ENCODE results near the gene APOL1.
A peak's percentile ranks its signal among the peaks of the same experiment; 100 is the strongest.

The APOL1 gene

DNA sequence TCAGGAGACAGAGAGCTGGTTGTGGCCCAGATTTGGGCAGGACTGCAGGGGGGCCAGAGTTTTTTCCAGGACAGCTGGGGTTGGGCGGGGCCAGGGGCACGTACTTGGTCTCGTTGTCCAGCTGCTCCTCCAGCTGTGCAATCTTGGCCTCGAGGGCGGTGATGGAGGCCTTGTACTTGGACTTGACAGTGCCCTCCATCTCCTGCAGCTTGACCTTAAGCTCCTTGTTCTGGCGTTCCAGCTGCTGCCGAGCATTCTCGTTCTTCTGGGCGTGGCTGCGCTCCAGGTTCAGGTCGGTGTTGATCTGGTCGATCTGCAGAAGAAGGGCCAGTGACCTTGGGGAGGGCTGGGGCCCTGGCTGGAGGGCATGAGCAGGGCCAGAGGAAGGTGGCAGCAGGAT, 32.1 kb downstream of the APOL1 start:
- H3K9ac ChIP-seq: no peak overlapping the region
- H3K4me3 ChIP-seq (ENCODE audit: low read depth, low read length): no peak overlapping the region
- no peaks in the 10 kb centered on the region for H3K79me2 ChIP-seq
- TF ChIP-seq, protein P1, sequence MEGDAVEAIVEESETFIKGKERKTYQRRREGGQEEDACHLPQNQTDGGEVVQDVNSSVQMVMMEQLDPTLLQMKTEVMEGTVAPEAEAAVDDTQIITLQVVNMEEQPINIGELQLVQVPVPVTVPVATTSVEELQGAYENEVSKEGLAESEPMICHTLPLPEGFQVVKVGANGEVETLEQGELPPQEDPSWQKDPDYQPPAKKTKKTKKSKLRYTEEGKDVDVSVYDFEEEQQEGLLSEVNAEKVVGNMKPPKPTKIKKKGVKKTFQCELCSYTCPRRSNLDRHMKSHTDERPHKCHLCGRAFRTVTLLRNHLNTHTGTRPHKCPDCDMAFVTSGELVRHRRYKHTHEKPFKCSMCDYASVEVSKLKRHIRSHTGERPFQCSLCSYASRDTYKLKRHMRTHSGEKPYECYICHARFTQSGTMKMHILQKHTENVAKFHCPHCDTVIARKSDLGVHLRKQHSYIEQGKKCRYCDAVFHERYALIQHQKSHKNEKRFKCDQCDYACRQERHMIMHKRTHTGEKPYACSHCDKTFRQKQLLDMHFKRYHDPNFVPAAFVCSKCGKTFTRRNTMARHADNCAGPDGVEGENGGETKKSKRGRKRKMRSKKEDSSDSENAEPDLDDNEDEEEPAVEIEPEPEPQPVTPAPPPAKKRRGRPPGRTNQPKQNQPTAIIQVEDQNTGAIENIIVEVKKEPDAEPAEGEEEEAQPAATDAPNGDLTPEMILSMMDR (IDR thresholded peaks at IDR 0.05): no peak
- no peak overlapping the region for H2AFZ ChIP-seq
- H3K4me1 ChIP-seq: no peaks in the 10 kb centered on the region
- no peaks in the 10 kb centered on the region for H3K36me3 ChIP-seq (ENCODE audit: control insufficient read depth, insufficient read depth, low read length)
- H3K4me2 ChIP-seq (ENCODE audit: low read length): no peak overlapping the region
- H3K27me3 ChIP-seq (ENCODE audit: control insufficient read depth, insufficient read depth, low read length): no peaks in the 10 kb centered on the region
- no peak overlapping the region for H3K27ac ChIP-seq
- H3K9me3 ChIP-seq (ENCODE audit: control insufficient read depth, low read length): no peaks in the 10 kb centered on the region

DNA sequence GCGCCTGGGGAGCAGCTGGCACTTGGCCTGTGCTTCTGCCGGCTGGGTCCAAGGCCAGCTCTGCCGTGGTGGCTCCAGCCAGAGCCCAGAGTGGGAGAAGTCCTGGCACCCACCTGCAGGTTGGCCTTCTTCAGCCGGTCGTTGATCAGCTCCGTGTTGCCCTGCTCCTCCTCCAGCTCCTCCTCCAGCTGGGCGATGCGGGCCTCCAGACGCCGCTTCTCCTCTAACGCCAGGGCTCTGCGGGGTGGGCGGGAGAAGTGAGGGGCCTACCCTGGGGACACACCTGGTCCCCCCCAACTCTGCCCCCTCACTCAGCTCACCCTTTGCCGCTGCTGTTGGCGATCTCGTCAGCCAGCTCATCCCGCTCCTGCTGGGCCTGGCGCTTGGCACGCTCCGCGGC, 32.6 kb downstream of the APOL1 start:
- no peak overlapping the region for H3K27ac ChIP-seq
- H3K9ac ChIP-seq: no peak overlapping the region
- H3K4me2 ChIP-seq (ENCODE audit: low read length): no peak overlapping the region
- TF ChIP-seq, protein P1 (IDR thresholded peaks at IDR 0.05): no peak
- H3K79me2 ChIP-seq: no peaks in the 10 kb centered on the region
- H3K4me3 ChIP-seq (ENCODE audit: low read depth, low read length): no peak overlapping the region
- H3K36me3 ChIP-seq (ENCODE audit: control insufficient read depth, insufficient read depth, low read length): no peaks in the 10 kb centered on the region
- H3K9me3 ChIP-seq (ENCODE audit: control insufficient read depth, low read length): no peaks in the 10 kb centered on the region
- H3K4me1 ChIP-seq: no peaks in the 10 kb centered on the region
- no peak overlapping the region for H2AFZ ChIP-seq
- no peaks in the 10 kb centered on the region for H3K27me3 ChIP-seq (ENCODE audit: control insufficient read depth, insufficient read depth, low read length)

DNA sequence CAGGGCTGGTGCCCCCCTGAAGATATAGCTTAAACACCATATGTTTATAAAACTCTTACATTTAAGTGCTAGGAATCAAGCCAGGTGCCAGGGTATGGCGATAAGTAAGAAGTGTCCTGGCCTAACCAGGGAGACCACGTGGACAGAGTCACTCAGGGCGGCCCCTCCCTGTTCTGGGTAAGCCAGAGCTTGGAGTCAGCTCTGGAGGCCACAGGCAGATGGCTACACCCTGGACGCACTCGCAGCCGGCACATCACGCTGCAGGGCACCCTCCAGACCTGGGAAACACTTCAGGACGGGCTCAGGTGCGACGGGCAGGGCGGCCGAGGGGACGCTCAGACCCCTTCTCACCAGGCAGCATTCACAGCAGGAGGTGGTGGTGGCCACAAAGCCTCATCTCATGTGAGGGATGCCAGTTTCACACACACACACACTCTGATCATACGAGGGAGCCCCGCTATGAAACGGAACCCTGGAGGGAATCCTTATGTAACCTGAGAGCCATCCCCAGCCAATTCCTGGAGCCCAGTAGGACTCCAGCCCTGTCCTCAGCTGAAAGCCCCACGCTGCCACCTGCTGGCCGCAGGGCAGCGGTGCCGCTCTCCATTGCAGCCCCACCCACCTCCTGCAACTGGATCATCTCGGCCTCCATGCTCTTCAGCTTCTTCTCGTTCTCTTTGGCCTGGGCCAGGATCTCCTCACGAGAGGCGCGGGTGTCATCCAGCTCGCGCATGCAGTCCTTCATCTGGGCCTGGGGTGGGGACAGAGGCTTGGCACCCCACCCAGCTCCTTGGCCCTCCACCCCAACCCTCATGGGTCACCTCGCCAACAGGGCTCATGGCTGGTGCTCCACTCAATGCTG, 33.4 kb downstream of the APOL1 start:
- no peaks in the 10 kb centered on the region for H3K27me3 ChIP-seq (ENCODE audit: control insufficient read depth, insufficient read depth, low read length)
- H3K4me1 ChIP-seq: no peaks in the 10 kb centered on the region
- no peaks in the 10 kb centered on the region for H3K79me2 ChIP-seq
- H3K4me2 ChIP-seq (ENCODE audit: low read length): no peak overlapping the region
- H2AFZ ChIP-seq: no peak overlapping the region
- no peak overlapping the region for H3K9ac ChIP-seq
- TF ChIP-seq, protein P1 (IDR thresholded peaks at IDR 0.05): peak; percentile 85
- no peaks in the 10 kb centered on the region for H3K36me3 ChIP-seq (ENCODE audit: control insufficient read depth, insufficient read depth, low read length)
- no peaks in the 10 kb centered on the region for H3K9me3 ChIP-seq (ENCODE audit: control insufficient read depth, low read length)
- H3K4me3 ChIP-seq (ENCODE audit: low read depth, low read length): no peak overlapping the region
- H3K27ac ChIP-seq: no peak overlapping the region

DNA sequence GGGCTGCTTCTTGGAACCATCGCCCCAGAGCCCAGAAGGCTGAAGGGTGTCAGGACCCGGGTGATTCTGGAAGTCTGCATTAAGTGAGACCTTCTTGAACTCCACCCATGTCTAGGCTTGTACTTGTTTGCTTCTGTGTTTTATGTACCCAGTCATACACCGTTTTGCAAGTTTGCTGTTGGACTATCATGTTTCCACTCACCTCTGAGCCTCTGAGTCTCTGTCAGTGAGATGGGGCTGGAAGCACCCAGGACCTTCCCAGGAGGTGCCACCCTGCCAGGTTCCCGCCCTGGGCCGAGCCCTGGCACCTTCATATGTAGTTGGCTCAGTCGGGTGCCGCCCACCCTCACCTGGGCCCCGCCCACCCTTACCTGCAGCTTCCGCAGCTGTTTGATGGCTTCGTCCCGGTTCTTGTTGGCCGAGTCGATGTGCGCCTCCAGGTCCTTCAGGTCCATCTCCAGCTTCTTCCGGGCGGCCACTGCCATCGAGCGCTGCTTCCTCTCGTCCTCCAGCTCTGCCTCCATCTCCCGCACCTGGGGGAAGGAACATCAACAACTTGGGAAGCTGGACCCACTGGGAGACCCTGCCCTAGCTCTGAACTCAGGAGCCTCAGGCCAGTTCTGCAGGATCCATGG, 35.1 kb downstream of the APOL1 start:
- no peaks in the 10 kb centered on the region for H3K79me2 ChIP-seq
- TF ChIP-seq, protein P1 (IDR thresholded peaks at IDR 0.05): no peak
- no peak overlapping the region for H3K4me3 ChIP-seq (ENCODE audit: low read depth, low read length)
- H3K4me1 ChIP-seq: no peaks in the 10 kb centered on the region
- no peak overlapping the region for H3K4me2 ChIP-seq (ENCODE audit: low read length)
- no peak overlapping the region for H3K9ac ChIP-seq
- no peak overlapping the region for H2AFZ ChIP-seq
- no peak overlapping the region for H3K27ac ChIP-seq
- no peaks in the 10 kb centered on the region for H3K36me3 ChIP-seq (ENCODE audit: control insufficient read depth, insufficient read depth, low read length)
- no peaks in the 10 kb centered on the region for H3K27me3 ChIP-seq (ENCODE audit: control insufficient read depth, insufficient read depth, low read length)
- H3K9me3 ChIP-seq (ENCODE audit: control insufficient read depth, low read length): no peaks in the 10 kb centered on the region

Data from parathyroid adenoma (tissue), 2 donors.